NB4 (cell line): Measurements from ENCODE around the gene GALNT9.

Experiments
- CTCF ChIP-seq: IDR thresholded peaks from one replicate; pipeline ENCODE4 v1.5.1; 2012; ENCODE audit warnings: low read depth, low read length
- MYC ChIP-seq: IDR thresholded peaks from 2 replicates; pipeline ENCODE4 v1.6.1; 2011; ENCODE audit warnings: low read depth, low read length
- POLR2A ChIP-seq: IDR thresholded peaks from 2 replicates; pipeline ENCODE4 v1.6.1; 2011; ENCODE audit warnings: mild to moderate bottlenecking; ENCODE audit not compliant: insufficient read length; ENCODE audit errors: extremely low read depth

- TF ChIP-seq CTCF (no peak), MYC (no peak), POLR2A (no peak)
These were observed 160.9 kb downstream of the GALNT9 start for GRCh38 chr12:132168311-132169031.
